Stimulated activated CD4-positive, alpha-beta T cell treated with anti-CD3 and anti-CD28 coated beads, Interleukin-4, amount 100 ng/mL, for 48 hours (primary cell): ENCODE results near the gene CAV3.

Experiments
- DNase-seq, 2 donors: peaks; one replicate each; pipeline ENCODE4 v3.0.0-alpha.2; 2020; ENCODE audit warnings: low read depth in 2 of 2

CAV3 gene

GRCh38 chr3:8794247-8794646, 60.6 kb downstream of the CAV3 start:
- no peak for DNase-seq
